ENCODE results near the gene GHRL. TPM values are rescaled to one million over a fixed set of nuclear protein-coding genes. Genes with fewer than 3 reads are reported as not detected.

Gene GHRL
- total RNA-seq, 1 experiment from 2014 or later: not detected

GRCh38 chr3:10315771-10316344 lies 23.1 kb upstream of the GHRL start:
- ChIA-PET CTCF (no interaction called here), POLR2A (ENCODE audit: unreplicated experiment) (no interaction called here)
- no peak overlapping the region for H3K4me3 ChIP-seq
- H3K4me1 ChIP-seq (replicated peaks; ENCODE audit: insufficient read depth): peaks cover 8% of the 10 kb centered on the region
- H2AFZ ChIP-seq: no peak overlapping the region
- no peak overlapping the region for H3K27ac ChIP-seq
- peaks cover 12% of the 10 kb centered on the region for H4K20me1 ChIP-seq (ENCODE audit: insufficient read depth)
- no TSS peak for BruUV-seq (replicated peaks)
- peaks cover 33% of the 10 kb centered on the region for H3K36me3 ChIP-seq (ENCODE audit: low read depth)
- intact Hi-C loops (cut with micrococcal nuclease; ENCODE audit: unreplicated experiment): no loop called here
- H3K4me2 ChIP-seq: no peak overlapping the region
- H3K79me2 ChIP-seq (ENCODE audit: low read depth): peaks cover 31% of the 10 kb centered on the region
- no peak for DNase-seq
- no peaks in the 10 kb centered on the region for H3K9me3 ChIP-seq (ENCODE audit: insufficient read depth, low read depth)
- H3K9me2 ChIP-seq (ENCODE audit: insufficient read depth): no peaks in the 10 kb centered on the region
- no peaks in the 10 kb centered on the region for H3K27me3 ChIP-seq (ENCODE audit: insufficient read depth, low read depth)
- TF ChIP-seq EZH2 (IDR thresholded peaks at IDR 0.05; ENCODE audit: low read depth) (no peak), CTCF (conservative IDR thresholded peaks at IDR 0.05) (no peak)
- no peaks in the 10 kb centered on the region; the same call in 1 of the 2 replicates for H3F3A ChIP-seq (ENCODE audit: insufficient read depth, low read depth)

GRCh38 chr3:10315101-10315500 lies 22.4 kb upstream of the GHRL start:
- Histone ChIP-seq H3K4me3 (no peak overlapping the region), H2AFZ (no peak overlapping the region), H3K27me3 (ENCODE audit: insufficient read depth, low read depth) (no peaks in the 10 kb centered on the region), H3K9me3 (ENCODE audit: insufficient read depth, low read depth) (no peaks in the 10 kb centered on the region), H3K4me2 (no peak overlapping the region), H3K27ac (no peak overlapping the region), H3F3A (ENCODE audit: insufficient read depth, low read depth) (peaks cover 3% of the 10 kb centered on the region; the same call in 1 of the 2 replicates), H3K36me3 (ENCODE audit: low read depth) (peaks cover 33% of the 10 kb centered on the region), H3K4me1 (replicated peaks; ENCODE audit: insufficient read depth) (peaks cover 8% of the 10 kb centered on the region), H3K9me2 (ENCODE audit: insufficient read depth) (no peaks in the 10 kb centered on the region), H4K20me1 (ENCODE audit: insufficient read depth) (peaks cover 12% of the 10 kb centered on the region), H3K79me2 (ENCODE audit: low read depth) (peaks cover 24% of the 10 kb centered on the region)
- no TSS peak for BruUV-seq (replicated peaks)
- ChIA-PET CTCF (no interaction called here), POLR2A (ENCODE audit: unreplicated experiment) (no interaction called here)
- intact Hi-C loops (cut with micrococcal nuclease; ENCODE audit: unreplicated experiment): no loop called here
- TF ChIP-seq CTCF (conservative IDR thresholded peaks at IDR 0.05): no peak
- TF ChIP-seq EZH2 (IDR thresholded peaks at IDR 0.05; ENCODE audit: low read depth): no peak
- DNase-seq: no peak

GRCh38 chr3:10312861-10313260 lies 20.1 kb upstream of the GHRL start:
- TF ChIP-seq CTCF (conservative IDR thresholded peaks at IDR 0.05): no peak
- TF ChIP-seq EZH2 (IDR thresholded peaks at IDR 0.05; ENCODE audit: low read depth): no peak
- Histone ChIP-seq H3F3A (ENCODE audit: insufficient read depth, low read depth) (peaks cover 3% of the 10 kb centered on the region), H4K20me1 (ENCODE audit: insufficient read depth) (no peaks in the 10 kb centered on the region; the same call in 1 of the 2 replicates)

More at GRCh38 chr3:10312861-10313260, 20.1 kb upstream of the GHRL start:
- no peak overlapping the region for H2AFZ ChIP-seq
- no peak for DNase-seq
- no peak overlapping the region for H3K4me3 ChIP-seq
- no peak overlapping the region for H3K4me2 ChIP-seq
- no peaks in the 10 kb centered on the region for H3K27me3 ChIP-seq (ENCODE audit: insufficient read depth, low read depth)
- BruUV-seq (replicated peaks): no TSS peak
- POLR2A ChIA-PET (ENCODE audit: unreplicated experiment): no interaction called here
- no peaks in the 10 kb centered on the region for H3K9me3 ChIP-seq (ENCODE audit: insufficient read depth, low read depth)
- no peak overlapping the region for H3K27ac ChIP-seq
- no peaks in the 10 kb centered on the region for H3K4me1 ChIP-seq (replicated peaks; ENCODE audit: insufficient read depth)
- H3K36me3 ChIP-seq (ENCODE audit: low read depth): peaks cover 40% of the 10 kb centered on the region
- intact Hi-C loops (cut with micrococcal nuclease; ENCODE audit: unreplicated experiment): no loop called here
- CTCF ChIA-PET: no interaction called here
- H3K9me2 ChIP-seq (ENCODE audit: insufficient read depth): no peaks in the 10 kb centered on the region
- H3K79me2 ChIP-seq (ENCODE audit: low read depth): 0 out of 2 replicates have a peak, but pooled peaks cover 4% of the 10 kb centered on the region

Measured in PC-9 (cell line).